B cell (primary cell): Measurements from ENCODE around the gene CD247.

ENCODE experiments used
- CTCF ChIP-seq: fragments of 200-600 bp; IDR thresholded peaks from one replicate; pipeline ENCODE4 v1.8.0; 2022; ENCODE audit warnings: antibody characterized with exemption, mild to moderate bottlenecking
- EZH2 ChIP-seq: IDR thresholded peaks from 2 replicates; pipeline ENCODE4 v1.6.1; 2012; ENCODE audit warnings: borderline replicate concordance, low read depth, mild to moderate bottlenecking, moderate library complexity, low read length; ENCODE audit not compliant: insufficient read depth, poor library complexity, severe bottlenecking

DNA sequence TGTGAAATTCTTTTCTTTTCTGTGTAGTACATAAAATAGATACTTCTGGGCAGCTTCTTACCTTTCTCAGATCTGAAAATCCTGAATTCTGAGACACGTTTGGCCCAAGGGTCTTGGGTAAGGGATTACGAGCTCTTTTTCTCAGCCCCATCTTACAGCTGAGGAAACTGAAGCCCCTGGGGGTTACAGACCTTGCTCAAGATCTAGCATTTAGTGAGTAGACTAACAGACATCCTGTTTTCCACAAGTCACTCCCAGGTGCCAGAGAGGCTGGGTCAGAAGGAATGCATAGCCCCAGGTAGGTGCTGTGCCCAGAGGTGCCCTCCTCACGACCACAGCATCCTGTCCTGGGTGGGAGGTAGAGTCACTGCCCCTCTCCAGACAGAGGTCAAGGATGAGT, 48.4 kb upstream of the CD247 start:
- TF ChIP-seq CTCF (no peak), EZH2 (no peak)
